Astrocyte of the hippocampus (primary cell): ENCODE results near the gene OR9G4.

Experiments
- DNase-seq: peaks from one replicate; pipeline ENCODE4 v3.0.0; 2011; ENCODE audit warnings: low read depth, low spot score

OR9G4 gene

GRCh38 chr11:56748597-56748996, at the start of gene OR9G4:
Gene OR9G4 (minus strand): TSS chr11:56748697. CDS start chr11:56743766, 4,931 bp downstream.
- no peak for DNase-seq

DNA sequence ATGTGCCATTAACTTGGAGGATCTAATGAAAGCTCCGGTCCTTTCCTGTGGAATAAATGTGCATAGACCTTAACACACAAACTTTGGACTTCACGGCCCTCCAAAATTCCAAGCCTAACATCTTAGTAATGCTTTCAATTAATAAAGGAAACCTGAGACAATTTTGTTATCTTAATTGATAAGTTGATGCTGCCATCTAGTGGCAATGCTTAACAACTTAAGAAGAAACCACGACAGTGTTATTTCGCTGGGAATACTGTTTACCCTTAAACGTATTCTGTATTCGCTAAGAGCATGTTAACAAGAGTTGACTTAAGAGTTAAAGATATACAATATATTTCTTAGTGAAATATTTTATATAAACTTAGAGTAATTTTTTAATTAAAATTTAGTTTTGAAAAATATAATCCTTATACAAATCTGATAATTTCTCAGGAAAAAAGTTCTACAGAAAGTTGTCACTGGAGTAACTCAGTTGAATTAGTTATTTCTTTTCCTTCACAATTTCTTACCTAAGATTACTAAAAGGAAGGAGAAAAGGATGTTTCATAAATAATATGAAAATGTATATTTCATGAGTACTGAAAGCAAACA, 35.0 kb upstream of the OR9G4 start:
- peak; percentile 46 for DNase-seq

GRCh38 chr11:56782167-56782847, 33.8 kb upstream of the OR9G4 start:
- no peak for DNase-seq

DNA sequence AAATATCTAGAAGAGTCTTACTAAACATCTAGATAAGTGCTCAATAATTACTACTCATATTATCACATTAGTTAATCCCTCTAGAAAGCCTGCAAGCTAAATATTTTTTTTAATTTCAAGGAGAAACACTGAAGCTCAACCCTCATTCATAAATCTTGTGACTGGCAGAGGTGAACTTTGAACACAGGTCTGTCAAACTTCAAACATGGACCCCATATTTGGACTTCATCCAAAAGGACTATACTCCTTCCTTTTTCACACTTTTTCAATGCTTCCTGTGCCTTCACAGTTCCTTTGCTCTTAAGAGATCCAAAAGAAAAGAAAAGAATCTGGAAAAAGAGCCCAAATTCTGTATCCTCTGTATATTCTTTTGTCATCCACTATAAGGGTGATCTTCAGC, 28.3 kb upstream of the OR9G4 start:
- no peak for DNase-seq

DNA sequence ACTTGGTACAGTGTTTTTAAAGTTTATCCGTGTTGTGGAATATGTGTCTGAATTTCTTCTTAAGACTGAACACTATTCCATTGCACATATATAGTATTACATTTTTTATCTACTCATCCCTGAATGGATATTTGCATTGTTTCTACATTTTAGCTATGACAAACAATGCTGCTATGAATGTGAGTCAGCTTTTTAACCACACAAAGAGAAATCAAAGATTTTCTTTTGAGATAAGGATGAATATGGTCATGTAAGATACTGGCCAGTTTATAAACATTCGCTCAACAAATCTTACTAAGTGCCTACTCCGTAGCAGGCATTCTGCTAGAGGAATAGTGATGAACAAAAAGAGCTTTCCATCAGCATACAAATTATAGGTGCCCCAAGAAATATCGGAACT, 16.5 kb upstream of the OR9G4 start:
- DNase-seq = no peak

DNA sequence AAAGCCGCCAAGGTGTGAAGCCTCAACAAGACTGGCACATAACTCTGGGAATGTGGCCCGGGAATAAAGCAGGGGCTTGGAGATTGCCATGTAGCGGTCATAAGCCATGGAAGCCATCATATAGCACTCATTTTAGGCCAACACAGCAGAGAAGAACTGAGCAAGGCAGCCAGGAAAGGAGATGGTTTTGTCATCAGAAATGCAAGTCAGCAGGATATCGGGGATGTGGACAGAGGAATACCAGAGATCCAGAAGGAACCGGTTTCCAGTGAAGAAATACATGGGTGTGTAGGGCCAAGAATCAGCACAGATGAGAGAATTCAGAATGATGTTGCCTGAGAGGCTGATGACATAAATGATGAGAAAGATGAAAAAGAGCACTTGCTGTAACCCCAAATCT, 3.0 kb upstream of the OR9G4 start:
- DNase-seq = no peak

DNA sequence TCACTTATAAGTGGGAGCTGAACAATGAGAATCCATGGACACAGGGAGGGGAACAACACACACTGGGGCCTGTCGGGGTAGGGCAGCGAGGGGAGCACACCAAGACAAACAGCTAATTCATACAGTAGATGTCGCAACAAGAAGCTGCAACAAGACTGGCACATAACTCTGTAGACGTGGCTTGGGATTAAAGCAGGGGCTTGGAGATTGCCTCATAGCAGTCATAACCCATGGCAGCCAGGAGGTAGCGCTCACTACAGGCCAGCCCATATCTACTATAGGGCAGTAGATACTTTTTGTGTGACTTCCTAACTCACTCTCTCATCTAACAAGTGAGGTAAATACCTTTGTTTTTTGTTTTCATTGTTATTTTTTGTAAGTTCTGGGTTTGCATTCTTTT, 1.7 kb upstream of the OR9G4 start:
- DNase-seq = no peak

- DNase-seq = no peak
These were observed 7.6 kb downstream of the OR9G4 start for GRCh38 chr11:56740886-56741285.

DNA sequence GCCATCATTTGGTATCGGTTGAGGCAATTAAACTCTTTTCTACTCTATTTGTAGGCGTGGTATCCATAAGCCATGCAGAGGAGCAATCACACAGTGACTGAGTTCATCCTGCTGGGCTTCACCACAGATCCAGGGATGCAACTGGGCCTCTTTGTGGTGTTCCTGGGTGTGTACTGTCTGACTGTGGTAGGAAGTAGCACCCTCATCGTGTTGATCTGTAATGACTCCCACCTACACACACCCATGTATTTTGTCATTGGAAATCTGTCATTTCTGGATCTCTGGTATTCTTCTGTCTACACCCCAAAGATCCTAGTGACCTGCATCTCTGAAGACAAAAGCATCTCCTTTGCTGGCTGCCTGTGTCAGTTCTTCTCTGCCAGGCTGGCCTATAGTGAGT, 8.4 kb downstream of the OR9G4 start:
- DNase-seq = no peak

DNA sequence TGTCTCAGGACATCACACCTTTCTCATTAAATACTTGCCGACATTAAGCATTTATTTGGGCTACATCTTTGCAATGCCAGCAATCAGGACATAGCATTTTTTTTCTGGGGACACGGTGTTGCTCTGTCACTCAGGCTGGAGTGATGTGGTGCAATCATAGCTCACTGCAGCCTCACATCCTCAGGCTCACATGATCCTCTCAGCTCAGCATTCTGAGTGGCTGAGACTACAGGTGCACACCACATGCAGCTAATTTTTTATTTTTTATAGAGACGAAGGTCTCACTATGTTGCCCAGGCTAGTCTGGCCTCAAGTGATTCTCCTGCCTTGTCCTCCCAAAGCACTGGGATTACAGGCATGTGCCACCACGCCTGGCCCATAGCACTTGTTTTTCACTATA, 28.0 kb downstream of the OR9G4 start:
- DNase-seq = no peak

DNA sequence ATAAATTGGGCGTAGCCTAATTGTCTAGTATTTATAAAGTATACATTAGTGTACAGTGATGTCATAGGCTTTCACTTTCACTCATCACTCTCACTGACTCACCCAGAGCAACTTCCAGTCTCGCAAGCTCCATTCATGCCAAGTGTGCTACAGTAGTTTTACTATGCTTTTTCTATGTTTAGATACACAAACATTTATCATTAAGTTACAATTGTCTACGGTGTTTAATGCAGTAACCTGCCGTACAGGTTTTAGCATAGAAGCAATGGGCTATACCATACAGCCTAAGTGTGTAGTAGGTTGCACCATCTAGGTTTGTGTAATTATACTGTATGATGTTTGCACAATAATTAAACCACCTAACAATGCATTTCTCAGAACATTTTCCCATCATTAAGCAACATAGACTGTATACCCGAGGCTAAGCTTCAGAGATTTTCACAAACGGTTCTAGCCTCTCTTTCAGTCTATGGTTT, 32.1 kb downstream of the OR9G4 start:
- no peak for DNase-seq

DNA sequence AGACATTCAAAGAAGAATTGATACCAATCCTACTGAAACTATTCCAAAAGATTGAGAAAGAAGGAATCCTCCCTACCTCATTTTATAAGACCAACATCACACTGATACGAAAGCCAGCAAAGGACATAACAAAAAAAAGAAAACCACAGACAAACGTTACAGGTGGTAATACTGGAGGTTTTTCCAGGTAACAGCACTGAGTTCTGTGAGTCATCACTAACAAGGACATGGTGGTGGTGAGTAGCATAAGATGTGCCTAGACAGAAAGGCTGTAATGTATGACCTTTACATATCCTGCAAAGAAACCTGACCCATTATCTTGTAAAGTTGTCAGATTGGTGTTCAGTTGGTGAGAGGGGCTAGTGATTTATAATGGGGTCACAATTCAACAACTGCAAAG, 34.3 kb downstream of the OR9G4 start:
- DNase-seq = no peak

DNA sequence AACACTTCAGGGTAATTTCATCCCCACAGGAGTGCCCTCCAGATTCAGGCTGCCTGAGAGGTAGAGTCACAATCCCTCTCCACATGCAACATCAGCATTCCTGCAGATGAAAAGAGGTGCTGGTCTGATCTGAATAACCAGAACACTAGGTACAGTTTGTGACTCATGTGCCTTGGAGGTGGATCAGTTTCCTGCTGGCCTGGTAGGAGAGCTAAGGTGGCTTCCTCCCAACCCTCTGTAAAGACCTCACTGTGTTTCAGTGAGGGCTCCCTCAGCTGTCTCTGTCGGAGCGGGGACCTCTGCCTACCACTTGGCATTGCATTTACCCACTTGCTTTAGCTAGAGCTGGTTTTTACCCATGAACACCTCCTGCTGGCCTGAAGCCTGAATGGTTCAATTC, 42.0 kb downstream of the OR9G4 start:
- DNase-seq = no peak

GRCh38 chr11:56705784-56706396, 42.6 kb downstream of the OR9G4 start:
- DNase-seq = no peak

DNA sequence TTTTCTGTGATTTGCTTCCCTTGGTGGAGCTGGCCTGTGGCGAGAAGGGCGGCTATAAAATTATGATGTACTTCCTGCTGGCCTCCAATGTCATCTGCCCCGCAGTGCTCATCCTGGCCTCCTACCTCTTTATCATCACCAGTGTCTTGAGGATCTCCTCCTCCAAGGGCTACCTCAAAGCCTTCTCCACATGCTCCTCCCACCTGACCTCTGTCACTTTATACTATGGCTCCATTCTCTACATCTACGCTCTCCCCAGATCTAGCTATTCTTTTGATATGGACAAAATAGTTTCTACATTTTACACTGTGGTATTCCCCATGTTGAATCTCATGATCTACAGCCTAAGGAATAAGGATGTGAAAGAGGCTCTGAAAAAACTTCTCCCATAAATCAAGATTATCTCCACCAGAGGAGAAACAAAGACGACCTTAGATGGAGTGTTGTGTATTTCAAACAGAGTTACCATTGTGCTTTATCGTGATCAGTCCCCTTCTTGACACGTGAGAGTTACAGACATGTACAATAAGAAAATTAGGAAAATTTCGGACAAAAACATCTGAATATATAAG, 47.5 kb downstream of the OR9G4 start:
- no peak for DNase-seq

- no peak for DNase-seq
These were observed 48.1 kb downstream of the OR9G4 start for GRCh38 chr11:56700242-56700913.

DNA sequence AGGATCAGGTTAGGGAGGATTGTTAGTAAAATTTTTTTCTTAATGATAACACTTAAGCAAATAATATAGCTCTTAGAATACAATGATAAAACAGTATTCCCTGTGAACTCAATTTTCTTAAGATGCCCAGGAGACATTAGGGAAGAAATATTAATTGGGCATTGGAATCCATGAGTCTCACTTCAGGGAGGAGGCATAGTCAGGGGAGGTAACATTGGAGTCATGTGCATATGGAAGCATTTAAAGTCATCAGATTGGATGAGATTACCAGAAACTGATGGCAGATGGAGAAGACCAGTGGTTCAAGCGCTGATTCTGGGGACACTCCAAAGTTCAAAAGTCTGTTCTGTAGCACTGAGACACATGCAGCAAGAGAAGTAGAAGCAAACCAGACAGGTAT, 49.7 kb downstream of the OR9G4 start, which contains the start of gene OR9G1:
Gene OR9G1, plus strand, starts transcription at position 301 of the 400 bp plus-strand sequence. CDS start 1,293 bp downstream, outside the sequence.
- no peak for DNase-seq

DNA sequence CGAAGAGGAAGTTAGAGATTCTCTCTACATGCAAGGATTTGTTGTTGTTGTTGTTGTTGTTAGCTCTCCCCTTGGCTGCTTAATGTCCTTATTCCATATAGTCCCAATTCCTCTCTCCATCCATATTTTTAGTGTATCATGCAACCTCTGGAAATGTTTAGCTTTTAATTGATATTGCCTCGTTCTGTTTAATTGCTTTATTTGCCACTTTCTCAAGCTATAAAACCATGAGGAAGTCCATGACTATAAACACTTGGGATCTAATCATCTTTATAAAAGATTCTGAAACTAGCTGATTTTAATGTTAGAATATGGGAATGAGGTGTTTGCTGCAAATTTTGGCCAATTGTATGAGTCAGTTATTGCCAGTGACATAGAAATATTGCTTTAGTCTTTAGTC, 55.1 kb downstream of the OR9G4 start:
- no peak for DNase-seq
